ENCODE data around the gene GH2. TPM values are rescaled to one million over a fixed set of nuclear protein-coding genes. Genes with fewer than 3 reads are reported as not detected.

GH2 gene
- total and polyA plus RNA-seq, 2 donors (not counting 3 experiments of a cell fraction or from before 2014, with no cell fraction given) = not detected

DNA sequence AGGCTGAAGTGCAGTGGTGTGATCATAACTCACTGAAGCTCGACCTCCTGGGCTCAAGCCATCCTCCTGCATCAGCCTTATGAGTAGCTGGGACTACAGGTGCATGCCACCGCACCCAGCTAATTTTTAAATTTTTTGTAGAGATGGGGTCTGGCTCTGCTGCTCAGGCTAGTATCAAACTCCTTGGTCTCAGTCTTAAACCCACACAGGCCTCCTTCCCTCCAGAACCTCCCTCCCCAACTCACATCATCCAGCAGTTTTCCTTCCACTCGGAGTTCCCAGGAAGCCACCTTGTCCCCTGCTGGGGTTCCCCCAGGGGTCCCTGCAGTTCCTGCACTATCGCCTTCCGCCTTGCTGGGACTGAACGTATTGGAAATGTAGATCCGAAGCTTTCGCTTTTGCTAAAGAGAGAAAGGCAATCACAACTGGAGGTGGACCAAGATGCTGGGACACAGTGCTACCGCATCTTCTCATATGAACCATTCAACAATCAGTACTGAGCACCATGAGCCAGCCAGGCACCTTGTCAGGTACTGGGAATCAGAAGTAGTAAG lies 46.5 kb downstream of the GH2 start:
- no peak for FAIRE-seq
- peaks cover 24% of the 10 kb centered on the region for H3K79me2 ChIP-seq (ENCODE audit: control insufficient read depth, insufficient read depth, low read length)

More for the DNA sequence above, 46.5 kb downstream of the GH2 start:
- H3K9ac ChIP-seq (replicated peaks; ENCODE audit: extremely low read depth, insufficient read depth, low read length) = no peak overlapping the region
- no peak overlapping the region for H3K4me3 ChIP-seq (replicated peaks in 1 of 3; ENCODE audit: insufficient read depth in 1 of 3, low read depth in 1 of 3, low read length in 3 of 3)
- no peaks in the 10 kb centered on the region for H4K20me1 ChIP-seq (replicated peaks; ENCODE audit: control insufficient read depth, extremely low read depth, insufficient read depth, low read length)
- H3K36me3 ChIP-seq (ENCODE audit: control insufficient read depth in 2 of 2, extremely low read depth in 1 of 2, insufficient read depth in 2 of 2, low read length in 2 of 2) = peaks cover 21 to 45% of the 10 kb centered on the region in 2 experiments
- CTCF ChIA-PET = interaction anchor here (1.1 to 1.7 kb wide), 5 partner anchors 8 to 410 kb away, joined by 3 to 6 read pairs (median 6); no protein-coding TSS in a partner anchor
- H3K9me3 ChIP-seq (replicated peaks; ENCODE audit: control insufficient read depth, insufficient read depth, low read length) = no peaks in the 10 kb centered on the region
- intact Hi-C loops (cut with micrococcal nuclease) = loop anchor here (2.0 kb wide), 1 partner anchor 136 kb away; no protein-coding TSS in a partner anchor
- POLR2A ChIA-PET = no interaction called here
- BruUV-seq (replicated peaks) = no TSS peak
- no peaks in the 10 kb centered on the region for H3K9me1 ChIP-seq (replicated peaks; ENCODE audit: control insufficient read depth, extremely low read depth, insufficient read depth, low read length)
- TF ChIP-seq, protein P1, sequence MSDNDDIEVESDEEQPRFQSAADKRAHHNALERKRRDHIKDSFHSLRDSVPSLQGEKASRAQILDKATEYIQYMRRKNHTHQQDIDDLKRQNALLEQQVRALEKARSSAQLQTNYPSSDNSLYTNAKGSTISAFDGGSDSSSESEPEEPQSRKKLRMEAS (IDR thresholded peaks at IDR 0.05; ENCODE audit: insufficient read depth, insufficient read length) = no peak
- TF ChIP-seq MYC (IDR thresholded peaks at IDR 0.05; ENCODE audit: low read depth, low read length) = no peak
- no peak for TF ChIP-seq EZH2 (IDR thresholded peaks at IDR 0.05; ENCODE audit: borderline replicate concordance, low read depth, low read length, severe bottlenecking)
- no peak for TF ChIP-seq FOS (IDR thresholded peaks at IDR 0.05; ENCODE audit: borderline replicate concordance, insufficient read depth, low read length)
- TF ChIP-seq JUN (IDR thresholded peaks at IDR 0.05; ENCODE audit: borderline replicate concordance, insufficient read depth, insufficient read length, low read depth) = no peak
- TF ChIP-seq POLR2A (IDR thresholded peaks at IDR 0.05; ENCODE audit: low read depth, low read length) = no peak
- no peak for TF ChIP-seq POLR2AphosphoS5 (IDR thresholded peaks at IDR 0.05; ENCODE audit: insufficient read depth, low read depth, low read length)
- TF ChIP-seq, protein P2, sequence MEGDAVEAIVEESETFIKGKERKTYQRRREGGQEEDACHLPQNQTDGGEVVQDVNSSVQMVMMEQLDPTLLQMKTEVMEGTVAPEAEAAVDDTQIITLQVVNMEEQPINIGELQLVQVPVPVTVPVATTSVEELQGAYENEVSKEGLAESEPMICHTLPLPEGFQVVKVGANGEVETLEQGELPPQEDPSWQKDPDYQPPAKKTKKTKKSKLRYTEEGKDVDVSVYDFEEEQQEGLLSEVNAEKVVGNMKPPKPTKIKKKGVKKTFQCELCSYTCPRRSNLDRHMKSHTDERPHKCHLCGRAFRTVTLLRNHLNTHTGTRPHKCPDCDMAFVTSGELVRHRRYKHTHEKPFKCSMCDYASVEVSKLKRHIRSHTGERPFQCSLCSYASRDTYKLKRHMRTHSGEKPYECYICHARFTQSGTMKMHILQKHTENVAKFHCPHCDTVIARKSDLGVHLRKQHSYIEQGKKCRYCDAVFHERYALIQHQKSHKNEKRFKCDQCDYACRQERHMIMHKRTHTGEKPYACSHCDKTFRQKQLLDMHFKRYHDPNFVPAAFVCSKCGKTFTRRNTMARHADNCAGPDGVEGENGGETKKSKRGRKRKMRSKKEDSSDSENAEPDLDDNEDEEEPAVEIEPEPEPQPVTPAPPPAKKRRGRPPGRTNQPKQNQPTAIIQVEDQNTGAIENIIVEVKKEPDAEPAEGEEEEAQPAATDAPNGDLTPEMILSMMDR (IDR thresholded peaks at IDR 0.05; ENCODE audit: extremely low read depth in 1 of 2, insufficient read depth in 1 of 2, low read depth in 1 of 2, low read length in 2 of 2) = no peak
- TF ChIP-seq GATA2 (IDR thresholded peaks at IDR 0.05; ENCODE audit: insufficient read depth, insufficient read length, low read depth, low read length) = no peak
- dilution Hi-C loops (cut with MboI; ENCODE audit: extremely low pct_ligation_motif_present, low sequenced_read_pairs) = no loop called here
- H2AFZ ChIP-seq (ENCODE audit: low read depth, low read length) = no peak overlapping the region
- no peak for DNase-seq (ENCODE audit: low read depth, low spot score)
- no peak overlapping the region for H3K4me2 ChIP-seq (ENCODE audit: insufficient read depth, low read length)
- peaks cover under 1% of the 10 kb centered on the region for H3K4me1 ChIP-seq (ENCODE audit: control insufficient read depth, extremely low read depth, insufficient read depth, low read length)
- H3K27ac ChIP-seq (ENCODE audit: insufficient read depth, low read depth, low read length) = no peak overlapping the region
- no peaks in the 10 kb centered on the region for H3K27me3 ChIP-seq (ENCODE audit: control insufficient read depth in 2 of 2, insufficient read depth in 2 of 2, low read length in 2 of 2)
